Activated CD4-positive, CD25-positive, alpha-beta regulatory T cell treated with anti-CD3 and anti-CD28 coated beads, Interleukin-2, amount 50 U/mL, for 16 hours (primary cell): ENCODE results near the gene DUSP19.

ENCODE experiments used
- DNase-seq: peaks from one replicate; pipeline ENCODE4 v3.0.0-alpha.2; 2020; ENCODE audit warnings: low read depth, low spot score

Gene DUSP19

GRCh38 chr2:183063083-183063482, 15.5 kb upstream of the DUSP19 start:
- DNase-seq: no peak

- DNase-seq: no peak
Observed at GRCh38 chr2:183068561-183068960, 10.0 kb upstream of the DUSP19 start.

- no peak for DNase-seq
Observed at GRCh38 chr2:183069174-183069573, 9.4 kb upstream of the DUSP19 start.

- DNase-seq: no peak
Observed at GRCh38 chr2:183070942-183071844, 7.4 kb upstream of the DUSP19 start.

- DNase-seq: no peak
Observed at GRCh38 chr2:183072177-183072576, 6.4 kb upstream of the DUSP19 start.

- DNase-seq: no peak
Observed at GRCh38 chr2:183078163-183078463, 434 bp upstream of the DUSP19 start.

- DNase-seq: no peak
Observed at GRCh38 chr2:183079139-183079775, 710 bp downstream of the DUSP19 start.

GRCh38 chr2:183081911-183082310, 3.4 kb downstream of the DUSP19 start:
- no peak for DNase-seq

- DNase-seq: no peak
Observed at GRCh38 chr2:183088061-183088460, 9.5 kb downstream of the DUSP19 start.

GRCh38 chr2:183089192-183089851, 10.8 kb downstream of the DUSP19 start:
- no peak for DNase-seq

GRCh38 chr2:183091318-183091953, 12.9 kb downstream of the DUSP19 start:
- no peak for DNase-seq

- no peak for DNase-seq
Observed at GRCh38 chr2:183091954-183092345, 13.4 kb downstream of the DUSP19 start.

GRCh38 chr2:183093857-183094657, 15.5 kb downstream of the DUSP19 start:
- no peak for DNase-seq

- DNase-seq: no peak
Observed at GRCh38 chr2:183105402-183106134, 27.0 kb downstream of the DUSP19 start.

- no peak for DNase-seq
Observed at GRCh38 chr2:183112577-183112976, 34.0 kb downstream of the DUSP19 start.

GRCh38 chr2:183113630-183114029, 35.1 kb downstream of the DUSP19 start:
- no peak for DNase-seq

GRCh38 chr2:183117226-183117625, 38.7 kb downstream of the DUSP19 start:
- no peak for DNase-seq

- DNase-seq: no peak
Observed at GRCh38 chr2:183123117-183123958, 44.8 kb downstream of the DUSP19 start.

GRCh38 chr2:183123959-183124221, 45.3 kb downstream of the DUSP19 start:
- DNase-seq: no peak
